ENCODE results near the gene XRCC5. TPM values are rescaled to one million over a fixed set of nuclear protein-coding genes. Genes with fewer than 3 reads are reported as not detected.
"Not testable (repeated sequence)": the region's sequence is repeated elsewhere in the genome, so short reads cannot be mapped to it uniquely, and the experiment has no call there.

The XRCC5 gene
- total RNA-seq, 1 donor from 2014 or later, result 163 TPM

DNA sequence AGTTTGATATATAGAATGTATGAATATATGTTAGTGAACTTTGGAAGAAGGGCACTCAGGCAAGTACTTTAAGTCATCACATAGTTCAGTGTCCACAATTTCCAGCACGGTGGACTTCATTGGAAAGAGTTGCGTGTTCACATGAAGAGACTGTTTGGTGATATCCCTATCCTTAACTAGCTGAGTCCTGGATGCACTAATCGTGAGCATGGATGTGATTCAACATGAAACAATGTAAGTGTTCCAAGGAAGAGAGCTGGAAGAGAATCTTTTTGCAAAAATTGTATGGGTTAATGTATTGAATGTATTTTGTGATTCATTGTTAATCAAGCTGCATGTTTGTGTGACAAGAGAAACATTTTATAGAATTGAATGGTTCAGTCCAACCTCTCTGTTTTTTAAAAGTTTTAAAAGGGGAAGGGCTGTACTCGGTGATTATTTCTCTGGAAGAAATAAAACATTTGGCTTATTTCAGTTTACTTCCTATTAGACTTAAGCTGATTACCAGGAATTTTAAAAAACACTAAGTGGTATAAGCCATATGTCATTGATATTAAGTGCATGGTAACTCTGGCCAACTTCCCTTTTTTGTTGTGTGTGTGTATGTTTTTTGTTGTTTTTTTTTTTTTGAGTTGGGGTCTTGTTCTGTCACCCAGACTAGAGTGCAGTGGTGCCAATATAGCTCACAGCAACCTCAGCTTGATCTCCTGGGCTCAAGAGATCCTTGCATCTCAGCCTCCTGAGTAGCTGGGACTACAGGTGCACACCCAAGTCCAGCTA lies 8.6 kb downstream of the XRCC5 start:
- DNase-seq (ENCODE audit: low read depth in 2 of 2), result no peak

DNA sequence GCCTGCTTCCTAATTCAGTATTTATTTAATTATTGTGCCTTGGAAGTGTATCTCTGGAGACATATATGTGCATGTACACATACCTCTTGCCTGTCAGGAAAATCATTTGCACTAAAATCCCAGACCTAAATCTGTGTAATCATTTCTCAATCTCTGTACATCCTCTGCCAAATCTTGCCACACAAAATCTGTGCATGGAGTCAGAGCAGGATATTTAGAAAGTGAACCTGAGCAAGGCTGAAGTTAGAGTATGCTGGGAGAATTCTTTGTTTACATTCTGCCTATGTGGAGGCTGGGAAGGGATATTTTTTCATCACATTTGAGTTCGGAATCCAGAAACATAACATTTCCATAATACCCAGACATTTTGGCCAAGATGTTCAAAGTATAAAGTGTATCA lies 9.3 kb downstream of the XRCC5 start:
- no peak for DNase-seq (ENCODE audit: low read depth in 2 of 2)

DNA sequence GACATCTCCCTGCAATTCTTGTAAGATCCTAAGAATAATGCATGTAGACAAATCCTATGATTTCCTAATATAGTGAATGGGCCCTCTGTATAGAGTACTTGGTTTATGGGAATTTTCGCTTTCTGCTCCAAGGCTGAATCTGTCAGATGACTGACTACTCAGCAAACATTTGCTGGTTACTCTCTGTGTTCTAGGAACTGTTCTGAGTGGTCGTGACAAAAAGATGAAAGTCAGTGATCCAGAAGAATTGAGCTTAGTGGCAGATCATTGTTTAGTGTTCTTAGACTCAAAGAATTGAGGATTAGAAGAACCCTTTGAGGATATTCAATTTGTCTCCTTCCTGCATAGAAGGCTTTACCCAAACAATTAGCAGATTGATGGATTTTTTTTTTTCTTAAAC lies 10.0 kb downstream of the XRCC5 start:
- no peak for DNase-seq (ENCODE audit: low read depth in 2 of 2)

DNA sequence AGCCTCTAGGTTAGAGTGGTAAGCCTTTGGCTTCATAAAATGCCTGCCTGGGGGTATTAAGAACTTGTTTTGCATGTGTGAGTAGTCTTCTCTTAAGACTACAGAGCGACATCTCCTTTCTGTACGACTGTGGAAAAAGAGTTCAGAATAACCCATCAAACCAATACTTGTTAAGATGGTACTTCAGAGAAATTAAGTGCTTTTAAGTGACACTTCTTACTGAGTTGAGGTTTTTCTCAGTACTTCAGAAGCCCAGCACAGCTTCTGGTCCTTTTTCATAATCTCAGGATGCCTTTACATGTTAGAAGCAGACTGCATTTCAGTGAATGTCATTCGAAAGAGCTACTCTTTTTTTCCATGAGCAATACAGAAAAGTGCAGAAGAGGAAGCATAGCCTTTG lies 10.8 kb downstream of the XRCC5 start:
- DNase-seq (ENCODE audit: low read depth in 2 of 2), result no peak

DNA sequence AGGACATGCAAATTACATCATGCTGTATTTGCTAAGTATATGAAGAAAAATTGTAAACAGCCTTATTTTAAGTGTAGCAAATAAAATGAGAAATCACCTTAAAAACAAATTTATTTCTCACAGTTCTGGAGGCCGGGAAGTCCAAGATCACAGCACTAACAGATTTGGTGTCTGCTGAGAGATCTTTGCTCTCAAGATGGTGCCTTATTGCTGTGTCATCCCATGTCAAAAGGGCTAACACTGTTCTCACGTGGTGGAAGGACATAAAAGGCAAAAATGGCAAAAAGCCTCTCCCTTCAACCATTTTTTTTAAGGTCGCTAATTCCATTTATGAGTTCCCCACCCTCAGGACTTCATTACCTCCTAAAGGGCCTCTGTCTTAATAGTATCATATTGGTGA lies 12.1 kb downstream of the XRCC5 start:
- no peak for DNase-seq (ENCODE audit: low read depth in 2 of 2)

DNA sequence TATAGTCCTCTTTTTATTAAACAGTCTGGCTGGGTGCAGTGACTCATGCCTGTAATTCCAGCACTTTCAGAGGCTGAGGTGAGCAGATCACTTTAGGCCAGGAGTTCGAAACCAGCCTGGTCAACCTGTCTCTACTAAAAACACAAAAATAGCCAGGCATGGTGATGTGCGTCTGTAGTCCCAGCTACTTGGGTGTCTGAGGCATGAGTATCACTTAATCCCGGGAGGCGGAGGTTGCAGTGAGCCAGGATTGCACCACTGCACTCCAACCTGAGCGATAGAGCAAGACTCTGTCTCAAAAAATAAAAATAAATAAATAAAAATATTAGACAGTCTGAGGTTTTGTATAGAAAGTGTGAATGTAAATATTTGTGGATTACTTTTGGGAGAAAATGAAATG lies 17.8 kb downstream of the XRCC5 start:
- DNase-seq (ENCODE audit: low read depth in 2 of 2), result no peak

DNA sequence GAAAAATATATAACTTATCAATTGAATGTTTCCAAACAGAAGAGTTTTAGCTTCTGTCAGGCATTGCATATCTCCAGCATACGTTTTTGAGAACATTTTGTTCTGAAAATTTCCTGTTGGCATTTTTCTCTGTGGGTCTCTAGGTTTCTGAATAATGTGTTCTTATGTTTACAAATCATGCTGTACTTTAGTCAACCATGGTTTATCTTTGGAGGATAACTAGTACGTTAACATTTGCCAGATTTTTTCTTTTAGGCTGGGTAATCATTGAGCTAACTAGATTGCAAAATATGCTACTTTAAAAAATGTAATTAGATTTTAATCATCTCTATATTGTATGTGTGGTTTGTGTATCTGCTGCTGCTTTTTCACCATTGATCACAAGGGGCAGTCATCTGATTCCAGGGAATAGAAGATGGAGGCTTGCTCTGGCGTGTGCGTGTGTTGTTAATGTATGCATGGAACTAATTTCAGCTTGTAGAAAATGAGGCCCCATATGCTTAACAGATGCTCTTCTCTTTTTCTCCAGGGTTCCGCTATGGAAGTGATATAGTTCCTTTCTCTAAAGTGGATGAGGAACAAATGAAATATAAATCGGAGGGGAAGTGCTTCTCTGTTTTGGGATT lies 21.3 kb downstream of the XRCC5 start:
- DNase-seq (ENCODE audit: low read depth in 2 of 2), result no peak

DNA sequence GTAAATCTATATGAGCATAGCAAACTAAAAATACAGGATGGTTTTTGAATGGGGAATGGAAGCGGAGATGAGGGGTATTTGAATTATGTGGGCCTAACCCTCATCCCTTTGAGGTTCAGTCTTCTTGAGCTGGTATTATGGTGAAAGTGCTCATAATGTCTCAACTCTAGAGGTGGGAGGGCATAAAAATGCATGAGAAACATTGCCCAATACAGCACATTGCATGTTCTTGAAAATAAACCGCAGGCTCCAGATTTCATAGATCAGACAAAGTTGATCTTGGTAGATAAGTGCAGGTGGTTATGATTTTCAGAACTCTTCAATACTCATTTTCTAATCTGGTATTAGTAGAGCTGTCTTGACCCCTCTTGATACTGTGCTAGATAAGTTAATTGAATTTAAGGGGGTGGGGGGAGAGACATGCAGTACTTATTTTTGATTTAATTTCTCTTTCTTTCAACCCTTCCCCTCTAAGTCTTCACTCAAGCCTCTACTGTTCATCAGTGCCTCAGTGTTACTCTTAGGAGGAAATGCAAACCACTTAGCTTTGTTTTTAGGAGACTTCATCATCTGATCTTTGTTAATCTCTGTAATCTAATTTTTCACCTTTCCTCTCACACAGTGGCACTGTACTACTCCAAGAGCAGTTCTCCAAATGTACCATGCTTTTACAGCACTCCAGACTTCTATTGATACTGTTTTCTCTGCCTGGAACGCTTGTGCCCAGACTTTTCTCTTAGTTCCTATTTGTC lies 22.2 kb downstream of the XRCC5 start:
- no peak for DNase-seq (ENCODE audit: low read depth in 2 of 2)

DNA sequence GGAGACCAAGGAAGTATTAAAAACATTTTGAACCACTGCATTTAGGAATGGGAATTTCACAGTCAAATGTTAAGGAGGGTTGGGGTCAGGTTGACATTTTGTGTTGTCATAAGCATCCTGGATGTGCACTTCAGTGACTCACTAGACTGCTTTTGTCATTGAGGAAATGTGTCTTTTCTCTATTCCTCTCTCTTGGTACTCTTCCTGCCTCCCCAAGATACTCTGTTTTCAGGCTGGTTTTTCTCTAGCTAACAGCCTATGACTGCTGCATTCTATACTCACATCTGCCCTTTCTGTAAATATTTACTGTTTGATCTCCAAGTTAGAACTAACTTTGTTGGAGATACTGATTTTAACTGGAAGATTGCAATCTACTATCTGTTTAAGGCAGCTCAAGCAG lies 23.4 kb downstream of the XRCC5 start:
- DNase-seq (ENCODE audit: low read depth in 2 of 2), result no peak

DNA sequence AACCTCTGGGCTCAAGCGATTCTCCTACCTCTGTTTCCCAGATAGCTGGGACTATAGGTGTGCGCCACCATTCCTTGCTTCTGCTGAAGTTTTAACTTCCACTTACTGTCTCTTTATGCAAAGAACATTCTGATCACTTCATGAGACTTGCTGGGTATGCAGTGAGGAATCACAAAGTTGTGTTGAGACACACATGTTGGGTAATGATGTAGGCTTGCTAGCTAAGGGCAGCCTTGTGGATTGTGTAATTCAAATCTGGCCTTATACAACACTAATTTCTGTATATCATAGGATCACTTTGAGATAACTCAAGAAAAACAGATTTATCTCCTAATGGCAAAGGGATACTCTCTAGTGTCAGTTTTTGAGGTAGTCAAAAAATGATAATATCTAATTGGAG lies 24.2 kb downstream of the XRCC5 start:
- DNase-seq (ENCODE audit: low read depth in 2 of 2), result no peak

DNA sequence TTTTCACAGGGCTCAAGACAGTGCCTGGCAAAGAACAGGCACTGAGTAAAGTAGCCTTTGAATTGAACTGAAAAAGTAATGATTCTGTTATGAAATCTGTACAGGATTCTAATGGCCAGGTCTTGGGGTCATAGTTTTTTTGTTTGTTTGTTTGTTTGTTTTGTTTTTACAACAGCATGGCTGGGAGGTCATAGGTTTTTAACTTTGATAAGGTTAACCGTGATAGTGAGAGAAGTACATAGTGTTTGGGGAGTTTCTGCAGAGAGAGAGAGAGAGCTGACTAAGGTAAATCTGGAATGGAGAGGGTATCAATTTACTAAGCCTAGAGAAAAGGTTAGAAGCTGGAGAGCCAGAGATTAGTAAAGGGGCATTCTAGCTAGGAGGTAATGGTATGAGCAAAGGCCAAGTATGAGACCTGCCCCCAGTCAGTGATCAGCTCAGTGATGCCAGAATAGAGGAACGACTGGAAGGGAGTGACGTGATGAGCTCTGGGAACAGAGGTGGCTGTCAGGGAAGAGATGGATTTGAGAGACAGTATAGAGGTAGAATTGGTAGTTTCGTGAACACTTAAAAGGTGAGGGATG lies 25.9 kb downstream of the XRCC5 start:
- DNase-seq (ENCODE audit: low read depth in 2 of 2), result no peak

DNA sequence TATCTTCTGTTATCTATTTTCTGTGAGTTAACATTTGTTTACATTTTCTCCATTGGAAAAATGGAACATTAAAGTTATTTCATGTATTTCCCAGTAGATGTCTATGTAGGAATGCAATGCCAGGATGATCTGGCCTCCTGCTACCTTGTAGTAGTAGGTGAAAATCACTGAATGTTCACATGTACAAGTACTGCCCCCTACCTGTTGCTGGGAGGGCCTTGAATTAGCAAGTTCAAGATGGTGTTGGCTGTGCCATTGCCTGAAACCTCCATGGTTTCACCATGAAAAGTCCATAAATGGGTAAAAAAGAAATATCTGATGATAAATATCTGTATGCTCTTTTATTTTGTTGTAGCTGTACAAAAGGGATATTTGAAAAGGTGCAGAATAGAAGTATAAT lies 30.7 kb downstream of the XRCC5 start:
- DNase-seq (ENCODE audit: low read depth in 2 of 2), result peak in 1 of 2 donors; percentile 26

DNA sequence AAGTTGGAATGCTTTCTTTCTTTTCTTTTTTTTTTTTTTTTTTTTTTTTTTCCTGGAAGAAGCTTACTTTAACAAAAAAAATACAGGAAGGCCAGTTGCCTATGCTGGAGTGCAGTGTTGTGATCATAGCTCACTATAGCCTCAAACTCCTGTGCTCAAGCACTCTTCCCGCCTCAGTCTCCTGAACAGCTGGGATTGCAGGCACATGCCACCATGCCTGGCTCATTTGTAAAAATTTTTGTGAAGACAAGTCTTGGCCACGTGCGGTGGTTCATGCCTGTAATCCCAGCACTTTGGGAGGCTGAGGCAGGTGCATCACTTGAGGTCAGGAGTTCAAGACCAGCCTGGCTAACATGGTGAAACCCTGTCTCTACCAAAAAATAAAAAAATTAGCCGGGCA lies 32.4 kb downstream of the XRCC5 start:
- DNase-seq (ENCODE audit: low read depth in 2 of 2), result not testable (repeated sequence)

DNA sequence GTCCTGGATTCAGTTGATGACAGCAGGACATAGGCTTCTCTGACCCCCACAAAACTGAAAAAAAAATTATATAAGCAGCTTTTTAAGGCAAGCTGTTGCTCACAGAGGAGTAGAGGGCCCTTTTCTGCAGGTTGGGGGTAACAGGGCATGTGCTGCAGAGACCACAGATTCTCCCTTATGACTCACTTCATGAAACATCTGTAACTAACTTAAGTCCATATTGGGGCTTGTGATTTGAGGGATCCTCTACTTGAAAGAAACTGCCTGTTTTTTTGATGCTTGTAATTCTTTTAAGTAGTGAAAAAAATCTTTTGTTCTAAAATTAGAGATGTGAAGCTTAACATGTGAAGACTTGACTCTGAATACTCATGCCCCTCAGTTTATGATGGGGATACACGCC lies 33.4 kb downstream of the XRCC5 start:
- no peak for DNase-seq (ENCODE audit: low read depth in 2 of 2)

DNA sequence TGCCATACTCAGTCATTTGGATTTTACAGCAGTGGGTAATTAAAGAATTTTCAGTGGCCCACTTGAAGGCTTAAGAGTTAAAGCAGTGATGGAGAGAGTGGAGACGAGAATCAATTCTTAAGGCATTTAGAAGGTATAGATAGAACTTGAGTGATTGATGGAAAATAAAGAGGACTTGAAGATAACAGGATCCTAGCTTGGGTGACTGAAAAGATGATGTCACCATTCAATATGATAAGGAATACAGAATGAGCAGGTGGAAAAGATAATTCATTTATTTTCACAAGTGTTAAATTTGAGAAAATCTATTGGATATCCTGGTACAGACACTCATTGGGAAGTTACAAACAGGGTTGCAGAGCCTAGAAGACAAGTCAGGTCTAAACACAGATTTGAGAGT lies 35.2 kb downstream of the XRCC5 start:
- no peak for DNase-seq (ENCODE audit: low read depth in 2 of 2)

DNA sequence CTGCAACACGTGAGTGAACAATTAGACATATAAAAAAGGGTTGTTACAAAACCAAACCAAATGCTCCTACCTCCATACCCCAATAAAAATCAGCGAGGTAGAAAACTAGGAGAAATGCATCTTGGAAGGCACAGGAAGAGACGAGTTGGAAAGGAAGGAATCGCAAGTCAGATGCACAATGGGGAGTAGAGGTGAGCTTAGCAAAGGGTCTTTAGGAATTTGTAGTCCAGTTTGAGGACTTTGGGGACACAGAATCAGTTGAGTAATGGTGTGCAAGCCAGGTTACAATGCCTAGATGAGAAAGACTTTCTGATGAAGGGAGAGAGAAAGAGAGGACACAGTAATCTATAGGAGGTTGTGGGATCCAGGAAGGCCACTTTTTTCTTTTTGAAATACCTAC lies 35.7 kb downstream of the XRCC5 start:
- no peak for DNase-seq (ENCODE audit: low read depth in 2 of 2)

DNA sequence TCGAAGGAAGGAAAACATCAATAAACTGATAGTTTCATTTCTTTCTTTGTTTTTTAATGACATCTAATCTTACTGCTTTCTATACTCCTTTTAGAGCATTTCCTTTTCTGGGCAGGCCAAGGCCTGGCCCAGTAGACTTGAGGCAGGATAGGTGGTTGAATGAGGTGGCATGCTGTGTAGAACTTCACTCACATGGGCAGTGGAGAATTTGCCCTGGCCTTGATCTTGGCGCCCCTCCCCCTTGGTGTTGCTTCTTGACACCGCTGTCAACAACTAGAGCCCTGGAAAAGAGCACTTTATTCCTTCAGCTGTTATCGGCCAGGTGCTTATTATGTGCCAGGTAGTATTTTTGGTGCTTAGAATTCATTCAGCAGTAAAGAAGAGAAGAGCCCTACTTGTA lies 37.4 kb downstream of the XRCC5 start:
- DNase-seq (ENCODE audit: low read depth in 2 of 2), result no peak

DNA sequence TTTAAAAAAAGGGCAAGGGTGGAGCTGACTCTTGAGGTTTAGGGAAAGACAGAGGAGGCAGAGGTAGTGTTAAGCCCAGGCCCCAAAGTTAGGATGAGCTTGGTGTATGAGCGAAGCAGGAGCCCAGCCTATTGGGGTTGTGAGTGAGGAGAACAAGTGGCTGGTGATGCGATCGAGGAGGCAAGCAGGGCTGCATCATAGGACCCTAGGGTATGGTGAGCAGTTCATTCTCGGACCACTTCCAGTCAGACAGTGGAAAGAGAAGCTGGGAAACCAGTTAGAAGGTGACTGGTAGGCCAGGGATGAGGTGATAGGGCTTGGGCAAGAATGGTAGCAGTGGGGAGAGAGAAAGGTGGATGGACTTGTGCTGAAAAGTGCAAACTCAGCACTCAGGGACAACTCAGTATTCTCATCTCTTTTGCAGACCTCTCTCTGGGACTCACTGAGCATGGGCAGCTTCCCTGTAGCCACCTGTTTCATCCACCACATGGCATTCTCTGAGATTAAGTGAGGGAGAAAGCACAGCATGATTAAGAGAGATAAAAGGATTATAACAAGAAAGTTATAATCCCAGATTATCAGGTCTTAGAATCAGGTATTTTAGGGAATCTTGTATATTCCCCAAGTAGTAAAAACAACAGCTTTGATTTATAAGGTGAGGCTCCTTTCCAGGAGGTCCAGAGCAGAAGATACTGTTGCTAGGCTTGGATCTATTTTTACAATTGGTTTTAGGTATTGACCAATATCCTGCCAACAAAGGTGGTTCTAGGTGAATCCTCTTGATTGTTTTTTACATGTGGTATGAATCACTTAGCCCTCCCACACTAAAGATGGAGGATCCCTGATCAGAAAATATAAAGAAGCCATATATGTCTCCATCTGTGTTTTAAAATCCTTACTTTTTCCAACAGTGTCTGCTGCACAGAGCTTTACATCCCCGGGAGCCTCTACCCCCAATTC lies 38.3 kb downstream of the XRCC5 start:
- DNase-seq (ENCODE audit: low read depth in 2 of 2), result no peak

DNA sequence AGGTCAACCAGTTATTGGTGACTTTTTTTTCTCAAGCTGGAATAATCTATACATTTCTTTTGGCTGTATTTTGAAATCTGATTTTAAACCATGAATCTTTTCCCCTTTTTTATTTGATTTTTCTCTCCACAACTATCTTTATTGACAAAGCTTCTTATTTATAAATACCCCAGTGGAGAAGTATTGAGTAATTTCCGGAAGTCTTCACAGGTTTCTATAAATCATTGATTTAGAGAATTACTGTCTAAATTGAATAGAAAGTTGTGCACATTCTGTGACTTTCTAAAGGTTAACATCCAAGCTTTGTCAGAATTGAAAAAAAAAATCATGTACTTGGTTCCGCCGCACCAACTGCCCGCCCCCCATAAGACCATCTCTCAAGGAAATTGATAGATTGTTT lies 39.8 kb downstream of the XRCC5 start:
- DNase-seq (ENCODE audit: low read depth in 2 of 2), result no peak

DNA sequence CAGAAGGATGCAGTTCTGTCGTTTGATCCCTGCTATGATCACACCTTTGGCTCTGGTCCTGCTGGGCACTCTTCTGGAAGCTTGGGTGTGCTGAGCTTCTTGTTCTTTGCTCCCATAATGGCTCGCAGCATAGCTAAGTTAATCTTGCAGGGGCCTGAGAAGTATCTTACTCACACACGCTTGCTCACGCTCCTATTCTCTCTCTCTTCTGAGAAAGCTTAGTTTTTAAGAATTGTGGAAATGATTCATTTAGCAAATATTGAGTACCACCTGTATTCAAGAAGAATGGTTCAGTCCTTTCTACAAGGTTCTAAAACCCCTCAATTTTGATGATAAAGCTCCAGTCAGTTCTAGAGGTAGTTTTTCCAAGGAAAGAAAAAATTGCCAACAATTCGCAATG lies 40.6 kb downstream of the XRCC5 start:
- peak in 1 of 2 donors; percentile 60 for DNase-seq (ENCODE audit: low read depth in 2 of 2)

All from lung microvascular endothelial cell (primary cell).